Panc1 (cell line): ENCODE data around the gene PRKACA.
A peak's percentile ranks its signal among the peaks of the same experiment; 100 is the strongest.

Source experiments
- CTCF ChIP-seq: fragments of 450-650 bp; IDR thresholded peaks from 2 replicates; pipeline ENCODE4 v1.5.1; 2017; ENCODE audit warnings: mild to moderate bottlenecking
- POLR2AphosphoS5 ChIP-seq: IDR thresholded peaks from 2 replicates; pipeline ENCODE4 v1.6.1; 2012; ENCODE audit warnings: mild to moderate bottlenecking, low read depth, low read length, moderate library complexity
- REST ChIP-seq, 2 experiments: IDR thresholded peaks; 2 replicates each; pipeline ENCODE4 v1.6.1; 2011 to 2012; ENCODE audit warnings: low read depth in 2 of 2, control low read depth in 1 of 2, low read length in 1 of 2, mild to moderate bottlenecking in 1 of 2, moderate library complexity in 1 of 2; ENCODE audit not compliant: insufficient read depth in 1 of 2
- SIN3A ChIP-seq: IDR thresholded peaks from 2 replicates; pipeline ENCODE4 v1.6.1; 2012; ENCODE audit warnings: low read depth, mild to moderate bottlenecking, low read length, moderate library complexity, borderline replicate concordance; ENCODE audit not compliant: insufficient read depth
- TCF7L2 ChIP-seq: IDR thresholded peaks from 2 replicates; pipeline ENCODE4 v1.6.1; 2011; ENCODE audit warnings: mild to moderate bottlenecking, low read depth, low read length, inconsistent platforms

- no peak for TF ChIP-seq REST (IDR thresholded peaks at IDR 0.05; ENCODE audit: insufficient read depth in 1 of 2, low read depth in 2 of 2, low read length in 1 of 2)
- peak; percentile 36 for TF ChIP-seq CTCF
- TF ChIP-seq TCF7L2, result no peak
- TF ChIP-seq SIN3A, result no peak
- TF ChIP-seq POLR2AphosphoS5, result no peak
Measured at GRCh38 chr19:14096272-14096992, 21.1 kb downstream of the PRKACA start.
